GM23338 (cell line): Measurements from ENCODE around the gene PIKFYVE. TPM values are rescaled to one million over a fixed set of nuclear protein-coding genes. Genes with fewer than 3 reads are reported as not detected.

Source experiments
- ATAC-seq: fragments of 200-7000 bp; cut with Tn5 transposase; 3 replicates; pipeline ENCODE4 v1.9.1; 2020
- DNase-seq: peaks from one replicate; pipeline ENCODE4 v3.0.0-alpha.2; 2015; ENCODE audit warnings: low spot score
- H2AFZ ChIP-seq: fragments of 200-600 bp; sonication (generic); 2 replicates; pipeline ENCODE4 v1.8.0; 2016; ENCODE audit warnings: antibody characterized with exemption, mild to moderate bottlenecking, moderate library complexity
- H3F3A ChIP-seq: fragments of 200-600 bp; sonication (generic); replicated peaks from 2 replicates; pipeline ENCODE4 v1.8.0; 2017; ENCODE audit warnings: antibody characterized with exemption, mixed run types, low read depth
- H3K27ac ChIP-seq: fragments of 200-600 bp; sonication (generic); 2 replicates; pipeline ENCODE4 v1.6.1; 2016; ENCODE audit warnings: low read depth
- H3K27me3 ChIP-seq: fragments of 200-600 bp; sonication (generic); 2 replicates; pipeline ENCODE4 v1.8.0; 2016; ENCODE audit warnings: mild to moderate bottlenecking, mixed run types, moderate library complexity; ENCODE audit not compliant: insufficient read depth
- H3K36me3 ChIP-seq: fragments of 200-600 bp; sonication (generic); 2 replicates; pipeline ENCODE4 v1.8.0; 2016; ENCODE audit warnings: mild to moderate bottlenecking; ENCODE audit not compliant: insufficient read depth
- H3K4me1 ChIP-seq: fragments of 200-600 bp; sonication (generic); 2 replicates; pipeline ENCODE4 v1.8.0; 2016; ENCODE audit warnings: mild to moderate bottlenecking, moderate library complexity; ENCODE audit not compliant: insufficient read depth
- H3K4me2 ChIP-seq: fragments of 200-600 bp; sonication (generic); 2 replicates; pipeline ENCODE4 v1.7.1; 2017; ENCODE audit warnings: mixed run types
- H3K4me3 ChIP-seq: fragments of 200-600 bp; sonication (generic); 2 replicates; pipeline ENCODE4 v1.6.1; 2016; ENCODE audit warnings: mixed run types
- H3K79me2 ChIP-seq: fragments of 200-600 bp; sonication (generic); replicated peaks from 2 replicates; pipeline ENCODE4 v1.8.0; 2017; ENCODE audit warnings: mild to moderate bottlenecking; ENCODE audit not compliant: insufficient read depth
- H3K9me2 ChIP-seq: fragments of 200-600 bp; sonication (generic); 2 replicates; pipeline ENCODE4 v1.8.0; 2017; ENCODE audit not compliant: insufficient read depth
- H4K20me1 ChIP-seq: fragments of 200-600 bp; sonication (generic); replicated peaks from 2 replicates; pipeline ENCODE4 v1.8.0; 2017; ENCODE audit warnings: mild to moderate bottlenecking; ENCODE audit not compliant: insufficient read depth
- H3K27ac Mint-ChIP-seq: 2 replicates; pipeline ENCODE4 v1.8.0; 2020; ENCODE audit warnings: inconsistent platforms, mild to moderate bottlenecking, moderate library complexity, mixed read lengths
- H3K27me3 Mint-ChIP-seq: 3 replicates; pipeline ENCODE4 v1.8.0; 2022; ENCODE audit warnings: low read depth, mild to moderate bottlenecking, moderate library complexity, mixed read lengths, inconsistent platforms; ENCODE audit not compliant: insufficient read depth, poor library complexity
- H3K36me3 Mint-ChIP-seq: 3 replicates; pipeline ENCODE4 v1.8.0; 2021; ENCODE audit warnings: low read depth, mild to moderate bottlenecking, inconsistent platforms, moderate library complexity, mixed read lengths
- H3K4me1 Mint-ChIP-seq: 3 replicates; pipeline ENCODE4 v1.8.0; 2020; ENCODE audit warnings: mild to moderate bottlenecking, inconsistent platforms, mixed read lengths
- H3K4me3 Mint-ChIP-seq: 3 replicates; pipeline ENCODE4 v1.8.0; 2021; ENCODE audit warnings: moderate library complexity, mild to moderate bottlenecking, inconsistent platforms, mixed read lengths
- H3K9me3 Mint-ChIP-seq: 3 replicates; pipeline ENCODE4 v1.8.0; 2020; ENCODE audit warnings: moderate library complexity, mild to moderate bottlenecking, inconsistent platforms, mixed read lengths
- CTCF ChIP-seq, 2 experiments: fragments of 200-600 bp in 1 of 2; sonication (generic) in 1 of 2; conservative IDR thresholded peaks; 2 replicates each; pipeline versions ENCODE4 v1.5.1 to v1.6.1; 2016 to 2017; ENCODE audit warnings: antibody characterized with exemption in 2 of 2, low read depth in 2 of 2, mild to moderate bottlenecking in 2 of 2, moderate library complexity in 1 of 2
- ETS1 ChIP-seq: IDR thresholded peaks from 2 replicates; pipeline ENCODE4 v1.6.1; 2016; ENCODE audit warnings: antibody characterized with exemption
- EZH2 ChIP-seq: fragments of 200-600 bp; sonication (generic); IDR thresholded peaks from one replicate; pipeline ENCODE4 v1.8.0; 2017; ENCODE audit warnings: antibody characterized with exemption, mild to moderate bottlenecking, low read depth; ENCODE audit not compliant: unreplicated experiment
- EZH2phosphoT487 ChIP-seq: fragments of 200-600 bp; sonication (generic); IDR thresholded peaks from one replicate; pipeline ENCODE4 v1.8.1; 2018; ENCODE audit warnings: antibody characterized with exemption; ENCODE audit not compliant: unreplicated experiment
- JUNB ChIP-seq: IDR thresholded peaks from one replicate; pipeline ENCODE4 v1.6.1; 2016; ENCODE audit warnings: antibody characterized with exemption; ENCODE audit not compliant: unreplicated experiment
- POLR2AphosphoS5 ChIP-seq: IDR thresholded peaks from 2 replicates; pipeline ENCODE4 v1.6.1; 2016; ENCODE audit warnings: antibody characterized with exemption, low read depth
- REST ChIP-seq: IDR thresholded peaks from one replicate; pipeline ENCODE4 v1.6.1; 2018; ENCODE audit warnings: antibody characterized with exemption; ENCODE audit not compliant: unreplicated experiment
- STAT1 ChIP-seq: IDR thresholded peaks from one replicate; pipeline ENCODE4 v1.6.1; 2016; ENCODE audit warnings: antibody characterized with exemption; ENCODE audit not compliant: unreplicated experiment
- ZNF114 ChIP-seq: fragments of 250-450 bp; sonication (Bioruptor Pico); IDR thresholded peaks from 2 replicates; pipeline ENCODE4 v1.5.0; 2020; ENCODE audit warnings: mild to moderate bottlenecking, moderate library complexity
- ZNF331 ChIP-seq: fragments of 250-450 bp; sonication (Bioruptor Pico); IDR thresholded peaks from 2 replicates; pipeline ENCODE4 v1.5.0; 2020; ENCODE audit warnings: low read depth, mild to moderate bottlenecking, moderate library complexity
- ZNF462 ChIP-seq: fragments of 250-450 bp; sonication (Bioruptor Pico); IDR thresholded peaks from 2 replicates; pipeline ENCODE4 v1.5.0; 2020; ENCODE audit warnings: mild to moderate bottlenecking, moderate library complexity
- polyA plus RNA-seq: library from polyadenylated mRNA; unstranded; fragments of >200 nt; fragmentation: Nextera tagmentation; extraction: Ambion mirVana; gene quantifications from 2 replicates; pipeline ENCODE4 v1.2.1, GENCODE V29; 2016
- total RNA-seq: library from RNA; depleted of rRNA; stranded (reverse); fragments of >200 nt; shearing (Covaris generic); gene quantifications from 2 replicates; pipeline ENCODE4 v1.2.3, GENCODE V29; 2014

PIKFYVE gene
- total and polyA plus RNA-seq, 2 experiments from 2014 or later, result 15.1 to 48.0 TPM

GRCh38 chr2:208294482-208295024, 28.5 kb downstream of the PIKFYVE start (continued):
- no peak for TF ChIP-seq ETS1
- TF ChIP-seq STAT1, result no peak
- no peak for TF ChIP-seq EZH2

- no peaks in the 10 kb centered on the region for H3K9me2 ChIP-seq
- no peak overlapping the region for H3K4me2 ChIP-seq
- no peak overlapping the region for H3K4me3 Mint-ChIP-seq
- H3K9me3 Mint-ChIP-seq, result no peaks in the 10 kb centered on the region
- H3K36me3 Mint-ChIP-seq, result peaks cover 46% of the 10 kb centered on the region
- H3K27ac ChIP-seq, result no peak overlapping the region
- no peaks in the 10 kb centered on the region for H3K27me3 ChIP-seq
- H3K27me3 Mint-ChIP-seq, result no peaks in the 10 kb centered on the region
- no peak overlapping the region for H3K4me3 ChIP-seq
- H3K79me2 ChIP-seq, result peaks cover 39% of the 10 kb centered on the region
- H2AFZ ChIP-seq, result no peak overlapping the region
- no peaks in the 10 kb centered on the region; the same call in 1 of the 3 replicates for H3K4me1 Mint-ChIP-seq
- ATAC-seq (no peak), DNase-seq (no peak)
- no peaks in the 10 kb centered on the region for H3K4me1 ChIP-seq
- H4K20me1 ChIP-seq, result peaks cover 8% of the 10 kb centered on the region; the same call in 1 of the 2 replicates
- peaks cover 34% of the 10 kb centered on the region for H3K36me3 ChIP-seq
- no peaks in the 10 kb centered on the region for H3F3A ChIP-seq
- H3K27ac Mint-ChIP-seq, result no peak overlapping the region
- TF ChIP-seq CTCF (conservative IDR thresholded peaks at IDR 0.05; ENCODE audit: low read depth in 2 of 2), result no peak
- no peak for TF ChIP-seq ZNF462 (CRISPR knock-in tag)
- no peak for TF ChIP-seq EZH2phosphoT487
- TF ChIP-seq REST, result no peak
- TF ChIP-seq ETS1, result no peak
- no peak for TF ChIP-seq EZH2
- TF ChIP-seq JUNB, result no peak
- no peak for TF ChIP-seq POLR2AphosphoS5
- TF ChIP-seq ZNF114 (CRISPR knock-in tag), result no peak
- TF ChIP-seq STAT1, result no peak
- TF ChIP-seq ZNF331 (CRISPR knock-in tag), result no peak
Observed at GRCh38 chr2:208295834-208296233, 29.8 kb downstream of the PIKFYVE start.
